HG03521 (cell line): ENCODE measurements around the gene GOLGA5.
"Not testable (repeated sequence)": the region's sequence is repeated elsewhere in the genome, so short reads cannot be mapped to it uniquely, and the experiment has no call there.

Experiments used
- ATAC-seq: cut with Tn5 transposase; IDR thresholded peaks from one replicate; pipeline ENCODE4 v1.9.1; 2021; ENCODE audit warnings: mild to moderate bottlenecking, moderate library complexity; ENCODE audit not compliant: unreplicated experiment

The GOLGA5 gene

GRCh38 chr14:92793709-92794546 is at the start of gene GOLGA5:
GOLGA5 (plus strand) TSS chr14:92794305; CDS start chr14:92797438, 3,133 bp downstream.
- ATAC-seq: peak; percentile 97

DNA sequence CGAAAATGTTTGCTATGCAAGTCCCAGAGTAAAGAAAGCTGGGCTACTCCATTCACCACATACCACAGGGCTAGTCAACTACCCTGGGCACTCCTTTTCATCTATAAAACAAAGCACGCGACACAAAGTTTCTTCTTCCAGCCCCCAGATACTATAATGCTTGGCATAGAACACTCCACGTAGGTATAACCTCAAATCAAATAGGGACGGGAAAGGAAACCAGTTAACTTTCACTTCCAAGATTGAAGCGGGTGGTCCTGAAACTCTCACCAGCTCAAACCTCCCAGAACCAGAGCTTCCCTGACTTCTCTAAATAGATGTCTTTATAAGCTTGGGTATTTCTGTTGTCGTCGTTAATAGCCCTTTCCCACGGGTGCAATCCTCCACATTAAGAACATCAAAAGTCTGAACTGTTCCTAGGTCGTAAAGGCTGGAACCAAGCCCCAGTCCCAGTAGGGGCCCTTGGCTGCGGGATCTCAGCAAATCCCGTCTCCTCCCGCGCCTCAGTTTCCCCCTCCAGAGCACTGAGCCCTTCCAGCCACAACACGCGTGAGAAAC is 46.3 kb upstream of the GOLGA5 start:
- ATAC-seq: no peak

DNA sequence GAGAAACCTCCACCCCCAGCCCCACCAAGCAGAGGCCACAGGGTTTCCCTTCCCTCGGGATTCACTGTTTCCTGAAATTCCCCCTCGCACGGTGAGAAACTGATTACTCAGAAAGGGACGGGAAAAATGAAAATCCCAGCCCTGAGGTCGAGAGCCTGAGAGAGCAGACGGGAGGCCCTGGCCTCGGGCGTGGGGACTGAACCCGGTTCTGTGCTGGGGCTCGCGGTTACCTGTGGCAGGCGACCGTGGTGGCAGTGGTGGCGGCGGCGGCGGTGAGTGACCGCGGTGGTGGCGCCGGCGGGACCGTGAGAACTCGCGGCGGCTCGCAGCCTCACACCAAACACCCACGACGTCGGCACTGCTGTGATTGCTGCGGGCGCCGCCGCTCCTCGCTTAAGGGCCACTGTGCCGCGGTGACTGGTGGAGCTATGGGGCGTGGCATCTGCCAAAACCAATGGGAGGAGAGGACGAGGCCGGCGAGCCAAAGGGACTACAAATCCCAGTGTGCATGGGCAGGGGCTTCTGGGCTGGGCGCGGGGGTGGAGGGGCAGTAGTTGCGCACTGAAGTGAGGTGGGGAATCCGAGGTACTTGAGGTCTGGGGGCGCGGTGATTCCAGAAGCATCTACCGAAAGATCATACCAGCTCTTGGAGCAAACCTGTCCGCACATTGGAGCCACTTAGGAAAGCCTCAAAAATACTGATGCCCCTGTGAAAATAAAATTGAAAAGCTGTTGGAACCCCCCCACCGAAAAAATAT is 45.7 kb upstream of the GOLGA5 start, which contains the start of gene LGMN:
Gene LGMN (minus strand): TSS at position 369 of the 758 bp plus-strand sequence. CDS start 15,841 bp downstream, outside the sequence.
- peak; percentile 66 for ATAC-seq

DNA sequence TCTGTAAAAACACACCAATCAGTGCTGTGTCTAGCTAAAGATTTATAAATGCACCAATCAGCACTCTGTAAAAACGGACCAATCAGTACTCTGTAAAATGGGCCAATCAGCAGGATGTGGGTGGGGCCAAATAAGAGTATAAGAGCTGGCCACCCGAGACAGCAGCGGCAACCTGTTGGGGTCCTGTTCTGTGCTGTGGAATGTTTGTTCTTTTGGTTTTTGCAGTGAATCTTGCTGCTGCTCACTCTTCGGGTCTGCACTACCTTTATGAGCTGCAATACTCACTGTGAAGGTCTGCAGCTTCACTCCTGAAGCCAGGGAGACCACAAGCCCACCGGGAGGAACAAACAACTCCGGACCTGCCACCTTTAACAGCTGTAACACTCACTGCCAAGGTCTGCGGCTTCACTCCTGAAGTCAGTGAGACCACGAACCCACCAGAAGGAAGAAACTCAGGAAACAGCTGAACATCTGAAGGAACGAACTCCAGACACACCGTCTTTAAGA is 43.8 kb upstream of the GOLGA5 start:
- ATAC-seq: not testable (repeated sequence)

DNA sequence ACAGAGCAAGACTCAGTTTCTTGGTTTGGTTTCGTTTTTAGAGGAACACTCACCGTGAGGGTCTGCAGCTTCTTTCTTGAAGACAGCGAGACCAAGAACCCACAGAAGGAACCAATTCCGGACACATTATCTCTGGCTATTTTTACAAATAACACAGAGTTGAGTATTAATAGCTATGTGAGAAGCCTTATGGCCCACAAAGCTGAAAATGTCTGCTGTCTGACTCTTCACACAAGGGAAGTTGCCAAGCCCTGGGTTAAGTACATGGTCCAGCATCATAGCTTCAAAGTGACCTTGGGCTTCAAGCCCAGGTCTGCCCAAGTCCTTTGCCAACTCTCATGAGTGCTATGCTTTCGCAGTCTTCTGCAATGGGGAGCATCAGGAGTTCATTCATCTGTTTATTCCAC is 43.1 kb upstream of the GOLGA5 start:
- ATAC-seq: no peak

GRCh38 chr14:92751819-92752218 is 42.3 kb upstream of the GOLGA5 start:
- no peak for ATAC-seq

GRCh38 chr14:92753250-92753649 is 40.9 kb upstream of the GOLGA5 start:
- ATAC-seq: no peak

- ATAC-seq: no peak
Observed at GRCh38 chr14:92754966-92755365, 39.1 kb upstream of the GOLGA5 start.

- no peak for ATAC-seq
Observed at GRCh38 chr14:92755495-92755894, 38.6 kb upstream of the GOLGA5 start.

DNA sequence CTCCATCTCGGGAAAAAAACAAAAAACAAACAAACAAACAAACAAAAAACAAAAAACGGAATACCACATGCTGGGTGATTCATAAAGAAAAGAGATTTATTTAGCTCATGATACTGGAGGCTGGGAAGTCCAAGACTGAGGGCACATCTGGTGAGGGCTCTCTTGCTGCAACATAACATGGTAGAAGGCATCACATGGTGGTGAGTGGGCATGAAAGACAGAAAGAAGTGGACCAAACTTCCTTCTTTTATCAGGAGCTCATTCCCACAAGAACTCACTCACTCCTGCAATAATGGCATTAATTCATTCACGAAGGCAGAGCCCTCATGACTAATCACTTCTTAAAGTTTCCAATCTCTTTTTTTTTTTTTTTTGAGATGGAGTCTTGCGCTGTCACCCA is 37.7 kb upstream of the GOLGA5 start:
- ATAC-seq: no peak

GRCh38 chr14:92759300-92759678 is 34.8 kb upstream of the GOLGA5 start:
- no peak for ATAC-seq

DNA sequence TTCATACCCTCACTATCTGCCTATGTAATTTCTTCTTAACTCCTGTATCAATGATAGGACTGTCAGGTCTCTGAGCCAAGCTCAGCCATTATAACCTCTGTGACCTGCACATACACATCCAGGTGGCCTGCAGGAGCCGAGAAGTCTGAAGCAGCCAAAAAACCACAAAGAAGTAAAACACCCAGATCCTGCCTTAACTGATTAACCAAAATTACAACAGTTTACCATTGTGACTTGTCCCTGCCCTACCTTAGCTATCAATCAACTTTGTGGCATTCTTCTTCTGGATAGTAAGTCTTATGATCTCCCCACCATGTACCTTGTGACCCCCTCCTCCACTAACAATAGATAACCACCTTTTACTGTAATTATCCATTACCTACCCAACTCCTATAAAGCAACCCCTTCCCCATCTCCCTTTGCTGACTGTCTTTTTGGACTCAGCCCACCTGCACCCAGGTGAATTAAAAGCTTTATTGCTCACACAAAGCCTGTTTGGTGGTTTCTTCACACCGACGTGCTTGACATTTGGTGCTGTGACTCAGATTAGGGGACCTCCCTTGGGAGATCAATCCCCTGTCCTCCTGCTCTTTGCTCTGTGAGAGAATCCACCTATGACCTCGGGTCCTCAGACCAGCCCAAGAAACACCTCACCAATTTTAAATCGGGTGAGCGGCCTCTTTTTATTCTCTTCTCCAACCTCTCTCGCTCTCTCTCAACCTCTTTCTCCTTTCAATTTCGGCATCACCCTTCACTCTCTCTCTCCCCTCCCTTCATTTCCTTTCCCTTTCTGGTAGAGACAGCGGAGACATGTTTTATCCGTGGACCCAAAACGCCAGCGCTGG is 34.2 kb upstream of the GOLGA5 start:
- no peak for ATAC-seq

- ATAC-seq: no peak
Observed at GRCh38 chr14:92760524-92760805, 33.6 kb upstream of the GOLGA5 start.

- not testable (repeated sequence) for ATAC-seq
Observed at GRCh38 chr14:92763666-92764631, 30.2 kb upstream of the GOLGA5 start.

DNA sequence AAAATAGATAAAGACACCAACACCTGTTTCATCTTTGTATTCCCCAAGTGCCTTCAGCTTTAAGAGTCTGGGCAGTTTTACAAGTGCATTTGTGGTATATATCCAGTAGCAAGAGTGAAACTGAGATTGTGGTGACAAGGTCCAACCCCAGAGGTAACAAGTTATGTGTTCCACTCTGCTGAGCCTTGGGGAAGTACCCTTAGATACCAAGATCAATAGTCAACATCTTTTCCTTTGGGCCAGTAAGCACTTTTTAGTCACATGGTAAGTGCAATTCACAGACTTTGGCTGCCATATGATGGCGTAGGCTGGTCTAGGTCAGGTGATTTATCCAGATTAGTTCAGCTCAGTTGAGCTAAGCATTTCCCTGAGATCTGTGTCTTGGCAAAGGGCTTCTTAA is 25.9 kb upstream of the GOLGA5 start:
- ATAC-seq: peak; percentile 89

- ATAC-seq: peak; percentile 11
Observed at GRCh38 chr14:92768795-92769194, 25.3 kb upstream of the GOLGA5 start.

DNA sequence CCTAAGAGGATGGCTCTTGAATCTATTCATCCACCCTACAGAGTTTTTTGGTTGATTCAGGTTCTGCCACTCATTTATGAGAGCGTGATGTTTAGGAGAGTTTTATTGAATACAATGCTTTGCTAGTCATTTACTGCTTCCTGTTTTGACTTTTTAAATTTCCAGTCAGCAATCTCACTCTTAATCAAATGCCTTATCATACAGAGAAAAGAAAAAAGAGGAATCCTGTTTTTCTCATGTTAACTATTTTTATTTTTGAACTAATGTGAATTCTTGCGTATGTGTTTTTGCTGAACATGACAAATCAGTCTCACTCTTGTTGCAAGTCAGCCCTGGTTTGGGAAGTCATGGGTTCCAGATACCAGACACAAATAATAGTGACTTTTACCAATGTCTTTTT is 23.6 kb upstream of the GOLGA5 start:
- ATAC-seq: no peak

DNA sequence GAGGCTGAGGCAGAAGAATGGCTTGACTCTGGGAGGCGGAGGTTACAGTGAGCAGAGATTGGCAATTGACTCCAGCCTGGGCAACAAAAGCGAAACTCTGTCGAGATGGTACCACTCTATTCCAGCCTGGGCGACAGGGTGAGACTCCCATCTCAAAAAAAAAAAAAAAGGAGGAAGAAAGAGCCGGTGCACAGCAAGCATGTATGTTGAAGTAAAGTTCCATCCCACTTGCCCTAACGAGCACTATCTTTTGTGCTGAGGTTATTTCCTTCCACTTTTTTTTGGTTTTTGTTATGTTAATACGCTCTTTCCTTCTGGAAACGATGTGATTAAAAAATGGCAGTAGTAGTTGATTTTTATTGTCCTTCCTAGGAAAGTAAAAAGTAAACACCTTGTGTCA is 19.5 kb upstream of the GOLGA5 start:
- ATAC-seq: no peak

GRCh38 chr14:92775292-92775691 is 18.8 kb upstream of the GOLGA5 start:
- peak; percentile 92 for ATAC-seq
